GM12878 (cell line): ENCODE results near the gene IFNLR1. TPM values are rescaled to one million over a fixed set of nuclear protein-coding genes. Genes with fewer than 3 reads are reported as not detected.

Source experiments
- ATAC-seq: fragments of 200-7000 bp; cut with Tn5 transposase; 3 replicates; pipeline ENCODE4 v1.9.1; 2020; ENCODE audit warnings: mild to moderate bottlenecking, moderate library complexity
- BruUV-seq: library from RNA; stranded (reverse); fragments of 400-500 nt; replicated peaks from 2 replicates; lab custom pipeline; 2021; lab: Mats Ljungman, UMichigan
- CTCF ChIA-PET: fragments of 300-600 bp; sonication (Branson Sonifier 250); formaldehyde crosslinking; extraction: SDS; loops from one replicate; lab custom pipeline; 2021; ENCODE audit warnings: inconsistent platforms; lab: Yijun Ruan, JAX
- POLR2A ChIA-PET: fragments of 350-600 bp; formaldehyde crosslinking; extraction: SDS; loops from one replicate; lab custom pipeline; 2021; ENCODE audit warnings: inconsistent platforms; lab: Charles Lee
- RAD21 ChIA-PET: fragments of 300-600 bp; sonication (Branson Sonifier 250); formaldehyde crosslinking; loops from one replicate; lab custom pipeline; 2023; ENCODE audit warnings: antibody characterized with exemption; ENCODE audit not compliant: unreplicated experiment; lab: Charles Lee
- SMC1A ChIA-PET: fragments of 300-600 bp; sonication (Branson Sonifier 250); formaldehyde crosslinking; loops from one replicate; lab custom pipeline; 2023; ENCODE audit not compliant: unreplicated experiment, uncharacterized antibody; lab: Charles Lee
- DNase-seq: peaks from one replicate; pipeline ENCODE4 v3.0.0-alpha.2; 2011; ENCODE audit warnings: low read depth, low spot score
- FAIRE-seq: peaks from 3 replicates; lab custom pipeline; 2011; peaks lifted over from hg19 to GRCh38; lab: Jason Lieb, UNC
- H2AFZ ChIP-seq: 2 replicates; pipeline ENCODE4 v1.6.0; 2011; ENCODE audit warnings: low read depth, low read length, control low read depth; ENCODE audit not compliant: control insufficient read depth
- H3K27ac ChIP-seq: 2 replicates; pipeline ENCODE4 v1.5.1; 2011; ENCODE audit warnings: control low read depth; ENCODE audit not compliant: control insufficient read depth, insufficient read depth
- H3K27me3 ChIP-seq, 2 experiments: replicated peaks in 1 of 2; 2 replicates each; pipeline versions ENCODE4 v1.6.0 to v1.6.1; 2011; ENCODE audit warnings: low read length in 1 of 2; ENCODE audit not compliant: control insufficient read depth in 2 of 2, insufficient read depth in 2 of 2
- H3K36me3 ChIP-seq, 2 experiments: 2 replicates each; pipeline ENCODE4 v1.5.1; 2011; ENCODE audit warnings: low read length in 1 of 2; ENCODE audit not compliant: control insufficient read depth in 2 of 2, insufficient read depth in 2 of 2
- H3K4me1 ChIP-seq: 2 replicates; pipeline ENCODE4 v1.6.1; 2011; ENCODE audit warnings: mild to moderate bottlenecking, low read length, moderate library complexity, mixed read lengths; ENCODE audit not compliant: control insufficient read depth, insufficient read depth
- H3K4me2 ChIP-seq: 2 replicates; pipeline ENCODE4 v1.6.0; 2011; ENCODE audit warnings: control low read depth; ENCODE audit not compliant: control insufficient read depth, insufficient read depth
- H3K4me3 ChIP-seq: fragments of 200-600 bp; sonication (generic); 2 replicates; pipeline ENCODE4 v1.5.1; 2016
- H3K79me2 ChIP-seq: 2 replicates; pipeline ENCODE4 v1.6.0; 2011; ENCODE audit warnings: low read length; ENCODE audit not compliant: control insufficient read depth, insufficient read depth
- H3K9ac ChIP-seq: 2 replicates; pipeline ENCODE4 v1.8.0; 2011; ENCODE audit warnings: low read length, control low read depth, mixed read lengths; ENCODE audit not compliant: control insufficient read depth, insufficient read depth
- H3K9me3 ChIP-seq: replicated peaks from 3 replicates; pipeline ENCODE4 v1.5.1; 2011; ENCODE audit warnings: mild to moderate bottlenecking, low read length; ENCODE audit not compliant: control insufficient read depth, insufficient read depth
- H4K20me1 ChIP-seq: 2 replicates; pipeline ENCODE4 v1.6.0; 2011; ENCODE audit not compliant: control insufficient read depth, insufficient read depth
- ASH2L ChIP-seq: fragments of 300-600, 200-600 bp; sonication (generic); IDR thresholded peaks from 2 replicates; pipeline ENCODE4 v1.6.1; 2017; ENCODE audit warnings: low read depth, mild to moderate bottlenecking, borderline replicate concordance
- CREB1 ChIP-seq: IDR thresholded peaks from 2 replicates; pipeline ENCODE4 v1.6.1; 2012; ENCODE audit warnings: low read depth, mild to moderate bottlenecking, inconsistent platforms
- DPF2 ChIP-seq: fragments of 450-650 bp; IDR thresholded peaks from 2 replicates; pipeline ENCODE4 v1.6.1; 2017; ENCODE audit warnings: mild to moderate bottlenecking
- EZH2 ChIP-seq: IDR thresholded peaks from 2 replicates; pipeline ENCODE4 v1.6.1; 2012; ENCODE audit warnings: low read depth, mild to moderate bottlenecking, control low read depth, inconsistent platforms, low read length, borderline replicate concordance; ENCODE audit not compliant: control insufficient read depth
- KAT2A ChIP-seq: conservative IDR thresholded peaks from 2 replicates; pipeline ENCODE4 v1.6.1; 2011; ENCODE audit warnings: low read depth, low read length; ENCODE audit not compliant: control insufficient read depth
- MLLT1 ChIP-seq: fragments of 450-650 bp; IDR thresholded peaks from 2 replicates; pipeline ENCODE4 v1.6.1; 2016; ENCODE audit warnings: mild to moderate bottlenecking
- NFYA ChIP-seq: IDR thresholded peaks from 2 replicates; pipeline ENCODE4 v1.6.1; 2011; ENCODE audit warnings: low read depth, mild to moderate bottlenecking, low read length, improper control_type of control experiment, borderline replicate concordance
- PAX5 ChIP-seq: IDR thresholded peaks from 2 replicates; pipeline ENCODE4 v1.6.1; 2011; ENCODE audit warnings: low read depth, low read length, borderline replicate concordance
- PBX3 ChIP-seq: IDR thresholded peaks from 2 replicates; pipeline ENCODE4 v1.6.1; 2011; ENCODE audit warnings: mild to moderate bottlenecking, low read depth, low read length, moderate library complexity; ENCODE audit not compliant: insufficient replicate concordance
- RAD51 ChIP-seq: fragments of 450-650 bp; IDR thresholded peaks from 2 replicates; pipeline ENCODE4 v1.6.1; 2016; ENCODE audit warnings: moderate library complexity, mild to moderate bottlenecking, inconsistent platforms
- TBL1XR1 ChIP-seq: IDR thresholded peaks from 2 replicates; pipeline ENCODE4 v1.6.1; 2012; ENCODE audit warnings: low read depth, low read length, improper control_type of control experiment
- TCF12 ChIP-seq: IDR thresholded peaks from 2 replicates; pipeline ENCODE4 v1.6.1; 2011; ENCODE audit warnings: low read depth, mild to moderate bottlenecking, low read length
- TCF7 ChIP-seq: IDR thresholded peaks from 2 replicates; pipeline ENCODE4 v1.6.1; 2014; ENCODE audit warnings: antibody characterized with exemption, borderline replicate concordance
- WGBS: methylation state at CpG from one replicate; pipeline ENCODE4 v1.1.6; 2016; ENCODE audit warnings: low lambda C conversion rate; ENCODE audit not compliant: insufficient replicate concordance, insufficient coverage; ENCODE audit errors: missing lambda C conversion rate; 5-methylcytosine and 5-hydroxymethylcytosine counted together
- in situ Hi-C: fragments of 300-500 bp; cut with MboI; formaldehyde crosslinking; loops from 9 replicates; pipeline ENCODE4 v1.14.3; 2018; ENCODE audit warnings: mixed read lengths
- intact Hi-C: fragments of 100-400 bp; cut with micrococcal nuclease; formaldehyde crosslinking; loops from one replicate; pipeline ENCODE4 v1.14.2; 2022; ENCODE audit not compliant: unreplicated experiment
- polyA plus RNA-seq, 11 experiments: library from polyadenylated mRNA; depleted of rRNA in 4 of 11; unstranded in 6 of 11; stranded (reverse) in 5 of 11; fragments of >200 nt; fragmentation: Nextera tagmentation in 4 of 11; fragmentation: Illumina TruSeq in 1 of 11; extraction: Ambion mirVana in 4 of 11; extraction: Trizol in 1 of 11; gene quantifications; 1 replicate in 1 of 11; 2 replicates in 10 of 11; pipeline versions ENCODE4 v1.2.1 to v1.2.3, GENCODE V29; 2011 to 2016; ENCODE audit warnings: inconsistent platforms in 2 of 11, missing spikeins in 2 of 11, low read depth in 1 of 11
- total RNA-seq, 4 experiments: library from RNA; depleted of rRNA in 3 of 4; stranded (reverse); fragments of >200 nt in 3 of 4; fragmentation: Illumina TruSeq in 1 of 4; extraction: Trizol in 1 of 4; gene quantifications; 2 replicates each; pipeline versions ENCODE4 v1.2.1 to v1.2.3, GENCODE V29; 2013 to 2021
- TF ChIP-seq, protein P1 (sequence below): fragments of 450-650 bp; IDR thresholded peaks from 2 replicates; pipeline ENCODE4 v1.6.1; 2017; ENCODE audit warnings: mild to moderate bottlenecking, moderate library complexity
- TF ChIP-seq, protein P2 (sequence below): fragments of 450-650 bp; IDR thresholded peaks from 2 replicates; pipeline ENCODE4 v1.6.1; 2018; ENCODE audit warnings: borderline replicate concordance, mild to moderate bottlenecking; ENCODE audit not compliant: partially characterized antibody

IFNLR1 gene
- total and polyA plus RNA-seq, 10 of the 15 experiments (the other 5 are each of a cell fraction or from before 2014, with no cell fraction given): 0.31 to 5.6 (median 3.9) TPM

- TF ChIP-seq MLLT1 (no peak), KAT2A (no peak), TBL1XR1 (no peak), TCF12 (no peak), PAX5 (no peak)
Observed at GRCh38 chr1:24117132-24117531, 70.0 kb downstream of the IFNLR1 start (continued).

GRCh38 chr1:24114753-24115152 is 72.3 kb downstream of the IFNLR1 start:
- CTCF ChIA-PET: no interaction called here
- POLR2A ChIA-PET: no interaction called here
- DNase-seq (no peak), ATAC-seq (no peak), FAIRE-seq (no peak)
- intact Hi-C loops (no loop called here), in situ Hi-C loops (no loop called here)
- H3K9me3 ChIP-seq: no peaks in the 10 kb centered on the region
- H3K4me2 ChIP-seq: no peak overlapping the region
- H4K20me1 ChIP-seq: no peaks in the 10 kb centered on the region
- H3K4me3 ChIP-seq: no peak overlapping the region
- no peaks in the 10 kb centered on the region for H3K36me3 ChIP-seq
- no peaks in the 10 kb centered on the region for H3K79me2 ChIP-seq
- WGBS: 82% methylated on average over 6 of the region's 6 CpGs
- no TSS peak for BruUV-seq
- H2AFZ ChIP-seq: no peak overlapping the region
- H3K9ac ChIP-seq: no peak overlapping the region
- no peak overlapping the region for H3K27ac ChIP-seq
- H3K27me3 ChIP-seq: no peaks in the 10 kb centered on the region; a peak in 2 of 4 replicates
- H3K4me1 ChIP-seq: no peaks in the 10 kb centered on the region
- RAD21 ChIA-PET: no interaction called here
- SMC1A ChIA-PET: no interaction called here
- TF ChIP-seq TCF7 (no peak), NFYA (no peak), DPF2 (no peak), PBX3 (no peak), CREB1 (no peak), EZH2 (no peak), RAD51 (no peak), ASH2L (no peak)
- TF ChIP-seq, protein P1, sequence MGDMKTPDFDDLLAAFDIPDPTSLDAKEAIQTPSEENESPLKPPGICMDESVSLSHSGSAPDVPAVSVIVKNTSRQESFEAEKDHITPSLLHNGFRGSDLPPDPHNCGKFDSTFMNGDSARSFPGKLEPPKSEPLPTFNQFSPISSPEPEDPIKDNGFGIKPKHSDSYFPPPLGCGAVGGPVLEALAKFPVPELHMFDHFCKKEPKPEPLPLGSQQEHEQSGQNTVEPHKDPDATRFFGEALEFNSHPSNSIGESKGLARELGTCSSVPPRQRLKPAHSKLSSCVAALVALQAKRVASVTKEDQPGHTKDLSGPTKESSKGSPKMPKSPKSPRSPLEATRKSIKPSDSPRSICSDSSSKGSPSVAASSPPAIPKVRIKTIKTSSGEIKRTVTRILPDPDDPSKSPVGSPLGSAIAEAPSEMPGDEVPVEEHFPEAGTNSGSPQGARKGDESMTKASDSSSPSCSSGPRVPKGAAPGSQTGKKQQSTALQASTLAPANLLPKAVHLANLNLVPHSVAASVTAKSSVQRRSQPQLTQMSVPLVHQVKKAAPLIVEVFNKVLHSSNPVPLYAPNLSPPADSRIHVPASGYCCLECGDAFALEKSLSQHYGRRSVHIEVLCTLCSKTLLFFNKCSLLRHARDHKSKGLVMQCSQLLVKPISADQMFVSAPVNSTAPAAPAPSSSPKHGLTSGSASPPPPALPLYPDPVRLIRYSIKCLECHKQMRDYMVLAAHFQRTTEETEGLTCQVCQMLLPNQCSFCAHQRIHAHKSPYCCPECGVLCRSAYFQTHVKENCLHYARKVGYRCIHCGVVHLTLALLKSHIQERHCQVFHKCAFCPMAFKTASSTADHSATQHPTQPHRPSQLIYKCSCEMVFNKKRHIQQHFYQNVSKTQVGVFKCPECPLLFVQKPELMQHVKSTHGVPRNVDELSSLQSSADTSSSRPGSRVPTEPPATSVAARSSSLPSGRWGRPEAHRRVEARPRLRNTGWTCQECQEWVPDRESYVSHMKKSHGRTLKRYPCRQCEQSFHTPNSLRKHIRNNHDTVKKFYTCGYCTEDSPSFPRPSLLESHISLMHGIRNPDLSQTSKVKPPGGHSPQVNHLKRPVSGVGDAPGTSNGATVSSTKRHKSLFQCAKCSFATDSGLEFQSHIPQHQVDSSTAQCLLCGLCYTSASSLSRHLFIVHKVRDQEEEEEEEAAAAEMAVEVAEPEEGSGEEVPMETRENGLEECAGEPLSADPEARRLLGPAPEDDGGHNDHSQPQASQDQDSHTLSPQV: no peak
- TF ChIP-seq, protein P2, sequence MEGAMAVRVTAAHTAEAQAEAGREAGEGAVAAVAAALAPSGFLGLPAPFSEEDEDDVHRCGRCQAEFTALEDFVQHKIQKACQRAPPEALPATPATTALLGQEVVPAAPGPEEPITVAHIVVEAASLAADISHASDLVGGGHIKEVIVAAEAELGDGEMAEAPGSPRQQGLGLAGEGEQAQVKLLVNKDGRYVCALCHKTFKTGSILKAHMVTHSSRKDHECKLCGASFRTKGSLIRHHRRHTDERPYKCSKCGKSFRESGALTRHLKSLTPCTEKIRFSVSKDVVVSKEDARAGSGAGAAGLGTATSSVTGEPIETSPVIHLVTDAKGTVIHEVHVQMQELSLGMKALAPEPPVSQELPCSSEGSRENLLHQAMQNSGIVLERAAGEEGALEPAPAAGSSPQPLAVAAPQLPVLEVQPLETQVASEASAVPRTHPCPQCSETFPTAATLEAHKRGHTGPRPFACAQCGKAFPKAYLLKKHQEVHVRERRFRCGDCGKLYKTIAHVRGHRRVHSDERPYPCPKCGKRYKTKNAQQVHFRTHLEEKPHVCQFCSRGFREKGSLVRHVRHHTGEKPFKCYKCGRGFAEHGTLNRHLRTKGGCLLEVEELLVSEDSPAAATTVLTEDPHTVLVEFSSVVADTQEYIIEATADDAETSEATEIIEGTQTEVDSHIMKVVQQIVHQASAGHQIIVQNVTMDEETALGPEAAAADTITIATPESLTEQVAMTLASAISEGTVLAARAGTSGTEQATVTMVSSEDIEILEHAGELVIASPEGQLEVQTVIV: no peak
